AG09309 (cell line): ENCODE measurements around the gene DGLUCY.

ENCODE experiments used
- DNase-seq: peaks from one replicate; pipeline ENCODE4 v3.0.0-alpha.2; 2010; ENCODE audit warnings: low read depth
- H3K4me3 ChIP-seq: 2 replicates; pipeline ENCODE4 v1.5.1; 2011; ENCODE audit warnings: mild to moderate bottlenecking, low read depth, low read length, moderate library complexity; ENCODE audit not compliant: control insufficient read depth
- CTCF ChIP-seq: IDR thresholded peaks from 2 replicates; pipeline ENCODE4 v1.5.1; 2011; ENCODE audit warnings: mild to moderate bottlenecking, low read depth, low read length, inconsistent platforms; ENCODE audit not compliant: insufficient read depth, control insufficient read depth; ENCODE audit errors: missing control alignments

The DGLUCY gene

GRCh38 chr14:91257328-91258010 lies 143.6 kb downstream of the DGLUCY start:
- no peak for TF ChIP-seq CTCF
- H3K4me3 ChIP-seq, result no peak overlapping the region
- no peak for DNase-seq

GRCh38 chr14:91258011-91258618 lies 144.2 kb downstream of the DGLUCY start:
- DNase-seq, result peak; percentile 57
- no peak overlapping the region for H3K4me3 ChIP-seq
- TF ChIP-seq CTCF, result no peak

- no peak for TF ChIP-seq CTCF
- DNase-seq, result no peak
- H3K4me3 ChIP-seq, result no peak overlapping the region
Observed at GRCh38 chr14:91258876-91259275, 145.0 kb downstream of the DGLUCY start.

- H3K4me3 ChIP-seq, result no peak overlapping the region
- no peak for TF ChIP-seq CTCF
- DNase-seq, result no peak
Observed at GRCh38 chr14:91261115-91261514, 147.2 kb downstream of the DGLUCY start.

GRCh38 chr14:91261986-91262549 lies 148.2 kb downstream of the DGLUCY start:
- no peak overlapping the region for H3K4me3 ChIP-seq
- DNase-seq, result no peak
- TF ChIP-seq CTCF, result no peak

- TF ChIP-seq CTCF, result no peak
- no peak overlapping the region for H3K4me3 ChIP-seq
- DNase-seq, result no peak
Observed at GRCh38 chr14:91263329-91263728, 149.5 kb downstream of the DGLUCY start.
